ENCODE measurements around the gene CARD10.

Gene CARD10

GRCh38 chr22:37500745-37501609 lies 18.2 kb downstream of the CARD10 start:
- H3K4me1 Mint-ChIP-seq = peaks cover 50% of the 10 kb centered on the region
- H3K36me3 Mint-ChIP-seq (ENCODE audit: low read depth) = peaks cover 39% of the 10 kb centered on the region
- H3K4me3 Mint-ChIP-seq = peak overlapping the region; percentile 76 to 85 (median 82)
- no peaks in the 10 kb centered on the region for H3K9me3 Mint-ChIP-seq
- H3K27ac Mint-ChIP-seq = peak overlapping the region; percentile 98 to 100 (median 99)
- peaks cover 6% of the 10 kb centered on the region for H3K27me3 Mint-ChIP-seq (ENCODE audit: low read depth)
- TF ChIP-seq CTCF (IDR thresholded peaks at IDR 0.05; ENCODE audit: unreplicated experiment in 3 of 3) = no peak

- Mint-ChIP-seq H3K36me3 (ENCODE audit: low read depth) (peaks cover 43% of the 10 kb centered on the region), H3K4me1 (peaks cover 50% of the 10 kb centered on the region), H3K4me3 (no peak overlapping the region), H3K27me3 (ENCODE audit: low read depth) (peaks cover 6% of the 10 kb centered on the region), H3K27ac (peak overlapping the region; percentile 51 to 100 (median 82)), H3K9me3 (no peaks in the 10 kb centered on the region)
- no peak for TF ChIP-seq CTCF (IDR thresholded peaks at IDR 0.05; ENCODE audit: unreplicated experiment in 3 of 3)
These were observed 19.2 kb downstream of the CARD10 start for GRCh38 chr22:37499789-37500540.

GRCh38 chr22:37499027-37499707 lies 20.0 kb downstream of the CARD10 start:
- H3K27ac Mint-ChIP-seq = peak overlapping the region; percentile 51 to 100 (median 79)
- TF ChIP-seq CTCF (IDR thresholded peaks at IDR 0.05; ENCODE audit: unreplicated experiment in 3 of 3) = no peak
- no peaks in the 10 kb centered on the region for H3K9me3 Mint-ChIP-seq

GRCh38 chr22:37498289-37498909 lies 20.8 kb downstream of the CARD10 start:
- peak overlapping the region; percentile 74 to 82 (median 77) for H3K27ac Mint-ChIP-seq
- H3K4me3 Mint-ChIP-seq = no peak overlapping the region
- H3K4me1 Mint-ChIP-seq = peaks cover 45% of the 10 kb centered on the region
- peaks cover 33% of the 10 kb centered on the region for H3K36me3 Mint-ChIP-seq (ENCODE audit: low read depth)
- TF ChIP-seq CTCF (IDR thresholded peaks at IDR 0.05; ENCODE audit: unreplicated experiment in 3 of 3) = peak; percentile 53 to 65 (median 65)
- H3K9me3 Mint-ChIP-seq = no peaks in the 10 kb centered on the region
- H3K27me3 Mint-ChIP-seq (ENCODE audit: low read depth) = peaks cover 3% of the 10 kb centered on the region

More at GRCh38 chr22:37499027-37499707, 20.0 kb downstream of the CARD10 start:
- Mint-ChIP-seq H3K4me1 (peaks cover 50% of the 10 kb centered on the region), H3K27me3 (ENCODE audit: low read depth) (peaks cover 3% of the 10 kb centered on the region), H3K36me3 (ENCODE audit: low read depth) (peaks cover 35% of the 10 kb centered on the region), H3K4me3 (no peak overlapping the region)

- peak overlapping the region in 2 of 3 experiments; percentile 82 to 92 for H3K27ac Mint-ChIP-seq
- H3K4me1 Mint-ChIP-seq = peaks cover 39% of the 10 kb centered on the region
- no peak overlapping the region for H3K4me3 Mint-ChIP-seq
- no peaks in the 10 kb centered on the region for H3K9me3 Mint-ChIP-seq
- peaks cover 32% of the 10 kb centered on the region for H3K36me3 Mint-ChIP-seq (ENCODE audit: low read depth)
- TF ChIP-seq CTCF (IDR thresholded peaks at IDR 0.05; ENCODE audit: unreplicated experiment in 3 of 3) = no peak
- H3K27me3 Mint-ChIP-seq (ENCODE audit: low read depth) = peaks cover 10% of the 10 kb centered on the region
These were observed 22.1 kb downstream of the CARD10 start for GRCh38 chr22:37497062-37497599.
